ENCODE results near the gene DOCK6. TPM values are rescaled to one million over a fixed set of nuclear protein-coding genes. Genes with fewer than 3 reads are reported as not detected.

DOCK6 gene
- total and polyA plus RNA-seq, 9 donors: 12.8 to 60.0 (median 31.4) TPM

DNA sequence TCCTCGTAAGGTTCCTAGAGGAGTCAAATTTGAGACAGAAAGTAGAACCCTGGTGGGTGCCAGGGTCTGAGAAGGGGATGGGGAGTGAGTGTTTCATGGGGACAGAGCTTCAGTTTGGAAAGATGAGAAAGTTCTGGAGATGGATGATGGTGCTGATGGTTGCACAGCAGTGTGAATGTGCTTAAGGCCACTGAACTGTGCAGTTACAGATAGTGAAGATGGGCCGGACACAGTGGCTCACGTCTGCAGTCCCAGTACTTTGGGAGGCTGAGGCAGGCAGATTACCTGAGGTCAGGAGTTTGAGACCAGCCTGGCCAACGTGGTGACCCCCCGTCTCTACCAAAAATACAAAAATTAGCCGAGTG lies 107.7 kb downstream of the DOCK6 start:
- Histone ChIP-seq H3K9me3 (no peaks in the 10 kb centered on the region), H3K27ac (no peak overlapping the region), H3K4me1 (ENCODE audit: insufficient read depth) (peaks cover 15% of the 10 kb centered on the region), H3K36me3 (no peaks in the 10 kb centered on the region), H3K27me3 (no peaks in the 10 kb centered on the region), H3K4me3 (no peak overlapping the region)
- 32 to 44% (median 37%) methylated on average over 6 of the region's 6 CpGs for WGBS, 3 donors
- DNase-seq: no peak
- intact Hi-C loops (cut with DNase I): loop anchor here in 1 of 4 donors (5.0 kb wide), 1 partner anchor 43 kb away; the partner anchor contains the start of gene KANK2
- no peak for TF ChIP-seq EP300 (IDR thresholded peaks at IDR 0.05)
- TF ChIP-seq, protein P1, sequence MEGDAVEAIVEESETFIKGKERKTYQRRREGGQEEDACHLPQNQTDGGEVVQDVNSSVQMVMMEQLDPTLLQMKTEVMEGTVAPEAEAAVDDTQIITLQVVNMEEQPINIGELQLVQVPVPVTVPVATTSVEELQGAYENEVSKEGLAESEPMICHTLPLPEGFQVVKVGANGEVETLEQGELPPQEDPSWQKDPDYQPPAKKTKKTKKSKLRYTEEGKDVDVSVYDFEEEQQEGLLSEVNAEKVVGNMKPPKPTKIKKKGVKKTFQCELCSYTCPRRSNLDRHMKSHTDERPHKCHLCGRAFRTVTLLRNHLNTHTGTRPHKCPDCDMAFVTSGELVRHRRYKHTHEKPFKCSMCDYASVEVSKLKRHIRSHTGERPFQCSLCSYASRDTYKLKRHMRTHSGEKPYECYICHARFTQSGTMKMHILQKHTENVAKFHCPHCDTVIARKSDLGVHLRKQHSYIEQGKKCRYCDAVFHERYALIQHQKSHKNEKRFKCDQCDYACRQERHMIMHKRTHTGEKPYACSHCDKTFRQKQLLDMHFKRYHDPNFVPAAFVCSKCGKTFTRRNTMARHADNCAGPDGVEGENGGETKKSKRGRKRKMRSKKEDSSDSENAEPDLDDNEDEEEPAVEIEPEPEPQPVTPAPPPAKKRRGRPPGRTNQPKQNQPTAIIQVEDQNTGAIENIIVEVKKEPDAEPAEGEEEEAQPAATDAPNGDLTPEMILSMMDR (IDR thresholded peaks at IDR 0.05): no peak
- no peak for TF ChIP-seq POLR2A (IDR thresholded peaks at IDR 0.05)

DNA sequence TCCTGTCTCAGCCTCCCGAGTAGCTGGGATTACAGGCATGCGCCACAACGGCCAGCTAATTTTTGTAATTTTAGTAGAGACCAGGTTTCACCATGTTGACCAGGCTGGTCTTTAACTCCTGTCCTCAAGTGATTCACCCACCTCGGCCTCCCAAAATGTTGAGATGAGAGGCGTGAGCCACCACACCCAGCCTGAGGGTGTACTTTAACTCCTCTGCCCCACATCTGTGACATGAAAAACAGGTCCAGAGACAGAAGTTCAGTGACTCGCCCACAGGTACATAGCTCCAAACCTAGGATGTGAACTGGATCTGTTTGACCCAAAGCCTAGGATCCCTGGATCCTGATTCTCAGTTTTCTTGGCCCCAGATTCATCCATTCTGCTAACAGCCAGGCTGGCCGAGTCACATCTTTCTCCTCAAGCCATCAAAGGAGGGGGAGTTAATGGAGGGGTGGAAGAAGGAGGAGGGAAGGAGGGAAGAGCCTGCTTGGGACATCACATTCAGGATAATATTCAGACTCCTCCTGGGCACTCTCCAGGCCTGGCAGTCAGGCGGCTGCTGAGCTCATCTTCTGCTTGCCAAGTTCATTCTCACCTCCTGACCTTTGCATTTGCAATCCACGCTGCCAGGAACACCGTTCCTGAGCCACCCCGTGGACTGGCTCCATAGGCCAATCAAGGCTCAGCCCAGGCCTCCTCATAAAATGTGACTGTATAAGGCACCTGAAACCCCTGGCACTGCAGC lies 109.8 kb downstream of the DOCK6 start:
- peak overlapping the region; percentile 46 to 57 for H3K27ac ChIP-seq
- no peak overlapping the region for H3K4me3 ChIP-seq
- no peaks in the 10 kb centered on the region for H3K9me3 ChIP-seq
- intact Hi-C loops (cut with DNase I): no loop called here
- WGBS, 3 donors: 44 to 53% (median 51%) methylated on average over 11 of the region's 11 CpGs
- peaks cover 7% of the 10 kb centered on the region for H3K4me1 ChIP-seq (ENCODE audit: insufficient read depth)
- no peaks in the 10 kb centered on the region for H3K27me3 ChIP-seq
- peak; percentile 23 for TF ChIP-seq EP300 (IDR thresholded peaks at IDR 0.05)
- TF ChIP-seq, protein P1 (IDR thresholded peaks at IDR 0.05): no peak
- no peaks in the 10 kb centered on the region for H3K36me3 ChIP-seq
- peak in 4 of 5 donors; percentile 64 to 78 (median 67) for DNase-seq

DNA sequence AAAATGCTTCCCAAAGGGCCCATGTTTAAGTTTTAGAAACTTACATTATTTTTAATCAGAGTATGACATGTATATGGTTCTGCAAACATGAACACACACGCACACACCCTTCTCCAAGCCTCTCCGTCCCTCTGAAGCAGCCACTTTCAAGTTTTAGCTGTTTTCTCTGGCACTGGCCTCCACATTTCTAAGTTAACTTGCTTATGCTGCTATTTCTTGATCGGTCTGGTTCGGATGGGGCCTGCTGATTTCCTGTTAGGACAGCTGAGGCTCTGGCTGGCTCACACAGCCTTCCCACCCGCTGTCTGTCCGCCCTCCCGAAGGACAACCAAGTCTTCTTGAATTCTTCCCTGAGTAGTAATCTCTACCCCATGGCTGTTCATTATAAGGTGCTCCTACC lies 111.1 kb downstream of the DOCK6 start:
- H3K9me3 ChIP-seq: no peaks in the 10 kb centered on the region
- no peak overlapping the region for H3K4me3 ChIP-seq
- DNase-seq: no peak
- 29 to 36% (median 31%) methylated on average over 7 of the region's 7 CpGs for WGBS, 3 donors
- no peak overlapping the region for H3K27ac ChIP-seq
- intact Hi-C loops (cut with DNase I): no loop called here
- H3K4me1 ChIP-seq (ENCODE audit: insufficient read depth): peaks cover 6% of the 10 kb centered on the region
- no peaks in the 10 kb centered on the region for H3K27me3 ChIP-seq
- no peak for TF ChIP-seq POLR2A (IDR thresholded peaks at IDR 0.05)
- TF ChIP-seq, protein P1 (IDR thresholded peaks at IDR 0.05): no peak
- TF ChIP-seq EP300 (IDR thresholded peaks at IDR 0.05): no peak
- no peaks in the 10 kb centered on the region for H3K36me3 ChIP-seq

Other genes starting within 250 kb of the DOCK6 start
- gene LDLR, start 173.1 kb downstream of the DOCK6 start, total RNA-seq: 100 to 1,000 TPM in 5 of 7 donors, 10 to 100 TPM in 2; 54.2 to 436 (median 141) TPM
- 100 to 1,000 TPM in 1 of 2 donors, 10 to 100 TPM in 1; 31.1 to 205 TPM for gene LDLR, start 173.1 kb downstream of the DOCK6 start, polyA plus RNA-seq
- gene SPC24, start 106.7 kb downstream of the DOCK6 start, total RNA-seq: 1 to 10 TPM in 4 of 7 donors, under 1 TPM in 2, not detected in 1; 0.93 to 2.7 (median 1.0) TPM
- under 1 TPM; 0.47 to 0.78 TPM for gene SPC24, start 106.7 kb downstream of the DOCK6 start, polyA plus RNA-seq
- gene KANK2, start 65.0 kb downstream of the DOCK6 start, total RNA-seq: 100 to 1,000 TPM; 238 to 642 (median 479) TPM
- 100 to 1,000 TPM; 289 to 433 TPM for gene KANK2, start 65.0 kb downstream of the DOCK6 start, polyA plus RNA-seq
- under 1 TPM in 3 of 7 donors, not detected in 4; 0.50 to 0.93 (median 0.51) TPM for gene ANGPTL8, start 22.9 kb downstream of the DOCK6 start, total RNA-seq
- gene ANGPTL8, start 22.9 kb downstream of the DOCK6 start, polyA plus RNA-seq: under 1 TPM in 1 of 2 donors, not detected in 1; 0.86 TPM
- gene TSPAN16, start 33.6 kb upstream of the DOCK6 start, total RNA-seq: not detected
- not detected for gene TSPAN16, start 33.6 kb upstream of the DOCK6 start, polyA plus RNA-seq
- 10 to 100 TPM in 5 of 7 donors, 1 to 10 TPM in 2; 6.8 to 27.2 (median 17.3) TPM for gene RAB3D, start 77.1 kb upstream of the DOCK6 start, total RNA-seq
- gene RAB3D, start 77.1 kb upstream of the DOCK6 start, polyA plus RNA-seq: 1 to 10 TPM; 4.7 to 9.1 TPM
- gene TMEM205, start 83.7 kb upstream of the DOCK6 start, total RNA-seq: 100 to 1,000 TPM in 2 of 7 donors, 10 to 100 TPM in 5; 64.0 to 296 (median 80.5) TPM
- 10 to 100 TPM; 71.4 to 99.5 TPM for gene TMEM205, start 83.7 kb upstream of the DOCK6 start, polyA plus RNA-seq
- gene CCDC159, start 84.0 kb upstream of the DOCK6 start, total RNA-seq: 10 to 100 TPM; 21.0 to 38.6 (median 30.2) TPM
- 10 to 100 TPM; 31.9 to 41.9 TPM for gene CCDC159, start 84.0 kb upstream of the DOCK6 start, polyA plus RNA-seq
- 10 to 100 TPM; 12.3 to 42.5 (median 31.5) TPM for gene PLPPR2, start 92.9 kb upstream of the DOCK6 start, total RNA-seq
- gene PLPPR2, start 92.9 kb upstream of the DOCK6 start, polyA plus RNA-seq: 10 to 100 TPM; 11.6 to 23.2 TPM
- gene SWSAP1, start 112.1 kb upstream of the DOCK6 start, total RNA-seq: 1 to 10 TPM in 6 of 7 donors, under 1 TPM in 1; 0.60 to 3.3 (median 2.5) TPM
- 1 to 10 TPM; 1.4 to 2.4 TPM for gene SWSAP1, start 112.1 kb upstream of the DOCK6 start, polyA plus RNA-seq
- 10 to 100 TPM in 1 of 7 donors, 1 to 10 TPM in 6; 2.5 to 19.9 (median 4.8) TPM for gene EPOR, start 121.8 kb upstream of the DOCK6 start, total RNA-seq
- gene EPOR, start 121.8 kb upstream of the DOCK6 start, polyA plus RNA-seq: 1 to 10 TPM; 3.7 to 5.0 TPM
- gene RGL3, start 156.8 kb upstream of the DOCK6 start, total RNA-seq: 10 to 100 TPM in 1 of 7 donors, 1 to 10 TPM in 6; 2.2 to 28.0 (median 5.6) TPM
- gene RGL3, start 156.8 kb upstream of the DOCK6 start, polyA plus RNA-seq: 10 to 100 TPM in 1 of 2 donors, 1 to 10 TPM in 1; 2.5 to 10.5 TPM
- gene ODAD3, start 172.6 kb upstream of the DOCK6 start, total RNA-seq: 1 to 10 TPM in 2 of 7 donors, under 1 TPM in 5; 0.18 to 5.4 (median 0.56) TPM
- 1 to 10 TPM in 1 of 2 donors, under 1 TPM in 1; 0.42 to 1.1 TPM for gene ODAD3, start 172.6 kb upstream of the DOCK6 start, polyA plus RNA-seq
- 100 to 1,000 TPM in 6 of 7 donors, 10 to 100 TPM in 1; 76.5 to 338 (median 291) TPM for gene PRKCSH, start 173.1 kb upstream of the DOCK6 start, total RNA-seq
- gene PRKCSH, start 173.1 kb upstream of the DOCK6 start, polyA plus RNA-seq: 100 to 1,000 TPM; 224 to 239 TPM
- not detected for gene ELAVL3, start 218.5 kb upstream of the DOCK6 start, total RNA-seq
- gene ELAVL3, start 218.5 kb upstream of the DOCK6 start, polyA plus RNA-seq: not detected
- gene ZNF653, start 243.3 kb upstream of the DOCK6 start, total RNA-seq: 10 to 100 TPM in 6 of 7 donors, 1 to 10 TPM in 1; 7.7 to 16.8 (median 11.4) TPM
- gene ZNF653, start 243.3 kb upstream of the DOCK6 start, polyA plus RNA-seq: 1 to 10 TPM; 2.9 to 9.5 TPM

Measured in ovary (tissue), 9 donors.